Mononuclear cell (primary cell): ENCODE results near the gene ILKAP. TPM values are rescaled to one million over a fixed set of nuclear protein-coding genes. Genes with fewer than 3 reads are reported as not detected.
"Not testable (repeated sequence)": the region's sequence is repeated elsewhere in the genome, so short reads cannot be mapped to it uniquely, and the experiment has no call there.

Experiments used
- H3K27me3 ChIP-seq: 2 replicates; pipeline ENCODE4 v1.6.0; 2011; ENCODE audit warnings: low read length, control low read depth; ENCODE audit not compliant: insufficient read depth
- H3K4me1 ChIP-seq: 2 replicates; pipeline ENCODE4 v1.5.1; 2011; ENCODE audit warnings: mild to moderate bottlenecking, low read length, control low read depth; ENCODE audit not compliant: insufficient read depth
- H3K4me3 ChIP-seq: 2 replicates; pipeline ENCODE4 v1.5.1; 2011; ENCODE audit warnings: mild to moderate bottlenecking, low read length, moderate library complexity
- H3K9me3 ChIP-seq: 2 replicates; pipeline ENCODE4 v1.5.1; 2011; ENCODE audit warnings: low read depth, mild to moderate bottlenecking, control low read depth, low read length
- total RNA-seq: library from RNA; depleted of rRNA; stranded (reverse); fragments of >200 nt; gene quantifications from one replicate; pipeline ENCODE4 v1.2.3, GENCODE V29; 2012

Gene ILKAP
- total RNA-seq, 1 donor, result 66.5 TPM

GRCh38 chr2:238183821-238184220 lies 19.7 kb downstream of the ILKAP start:
- Histone ChIP-seq H3K27me3 (no peaks in the 10 kb centered on the region), H3K9me3 (no peaks in the 10 kb centered on the region), H3K4me3 (no peak overlapping the region), H3K4me1 (no peaks in the 10 kb centered on the region)

DNA sequence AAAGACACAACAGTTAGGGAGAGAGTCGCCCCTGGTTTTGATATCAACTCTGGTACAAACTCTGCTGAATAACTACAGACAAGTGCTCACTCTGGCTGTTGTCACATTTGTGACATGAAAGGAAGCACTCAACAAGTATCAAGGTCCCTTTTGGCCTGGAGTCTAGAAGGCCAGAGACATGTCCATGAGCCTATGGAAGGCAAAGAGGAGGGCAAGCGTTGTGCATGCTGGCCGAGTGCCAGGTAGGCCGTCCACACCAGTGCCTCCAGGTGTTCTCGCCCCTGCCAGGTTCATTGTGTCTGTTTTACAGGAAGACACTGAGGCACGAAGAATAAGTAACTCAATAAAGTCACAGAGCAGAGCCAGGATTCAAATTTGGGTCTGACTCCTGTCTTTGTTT lies 21.1 kb downstream of the ILKAP start:
- Histone ChIP-seq H3K4me3 (no peak overlapping the region), H3K9me3 (no peaks in the 10 kb centered on the region), H3K4me1 (no peaks in the 10 kb centered on the region), H3K27me3 (no peaks in the 10 kb centered on the region)

- no peak overlapping the region for H3K4me3 ChIP-seq
- no peaks in the 10 kb centered on the region for H3K4me1 ChIP-seq
Observed at GRCh38 chr2:238180554-238180953, 22.9 kb downstream of the ILKAP start.

DNA sequence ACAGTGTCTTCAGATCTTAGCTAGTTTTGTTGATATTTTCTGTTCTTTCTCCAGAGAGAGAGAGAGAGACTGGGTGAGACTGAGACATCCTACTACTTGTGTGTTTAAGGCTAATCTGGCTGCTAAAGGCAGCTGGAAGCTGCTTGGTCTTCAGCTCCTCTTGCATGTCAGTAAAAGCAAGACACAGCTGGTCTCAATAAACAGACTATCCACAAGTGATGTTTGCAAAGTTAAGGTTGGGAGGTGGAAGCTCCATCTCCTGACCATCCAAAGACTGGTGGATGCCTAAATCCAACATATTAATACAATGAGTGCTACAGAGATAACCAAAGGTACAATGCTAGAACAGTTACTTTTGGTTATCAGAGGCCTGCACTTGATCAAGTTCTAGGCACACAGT lies 26.9 kb downstream of the ILKAP start:
- H3K4me3 ChIP-seq, result no peak overlapping the region
- H3K27me3 ChIP-seq, result no peaks in the 10 kb centered on the region
- H3K4me1 ChIP-seq, result no peaks in the 10 kb centered on the region
- H3K9me3 ChIP-seq, result no peaks in the 10 kb centered on the region

More at GRCh38 chr2:238180554-238180953, 22.9 kb downstream of the ILKAP start:
- Histone ChIP-seq H3K9me3 (no peaks in the 10 kb centered on the region), H3K27me3 (no peaks in the 10 kb centered on the region)

- no peak overlapping the region for H3K4me3 ChIP-seq
- H3K4me1 ChIP-seq, result no peaks in the 10 kb centered on the region
- no peaks in the 10 kb centered on the region for H3K9me3 ChIP-seq
- no peaks in the 10 kb centered on the region for H3K27me3 ChIP-seq
Observed at GRCh38 chr2:238174701-238175100, 28.8 kb downstream of the ILKAP start.

GRCh38 chr2:238174291-238174690 lies 29.2 kb downstream of the ILKAP start:
- Histone ChIP-seq H3K4me3 (no peak overlapping the region), H3K27me3 (no peaks in the 10 kb centered on the region), H3K4me1 (no peaks in the 10 kb centered on the region), H3K9me3 (no peaks in the 10 kb centered on the region)

GRCh38 chr2:238173692-238174091 lies 29.8 kb downstream of the ILKAP start:
- Histone ChIP-seq H3K9me3 (no peaks in the 10 kb centered on the region), H3K4me3 (no peak overlapping the region), H3K4me1 (no peaks in the 10 kb centered on the region), H3K27me3 (no peaks in the 10 kb centered on the region)

GRCh38 chr2:238172439-238172838 lies 31.1 kb downstream of the ILKAP start:
- Histone ChIP-seq H3K9me3 (no peaks in the 10 kb centered on the region), H3K27me3 (no peaks in the 10 kb centered on the region), H3K4me1 (no peaks in the 10 kb centered on the region), H3K4me3 (no peak overlapping the region)

DNA sequence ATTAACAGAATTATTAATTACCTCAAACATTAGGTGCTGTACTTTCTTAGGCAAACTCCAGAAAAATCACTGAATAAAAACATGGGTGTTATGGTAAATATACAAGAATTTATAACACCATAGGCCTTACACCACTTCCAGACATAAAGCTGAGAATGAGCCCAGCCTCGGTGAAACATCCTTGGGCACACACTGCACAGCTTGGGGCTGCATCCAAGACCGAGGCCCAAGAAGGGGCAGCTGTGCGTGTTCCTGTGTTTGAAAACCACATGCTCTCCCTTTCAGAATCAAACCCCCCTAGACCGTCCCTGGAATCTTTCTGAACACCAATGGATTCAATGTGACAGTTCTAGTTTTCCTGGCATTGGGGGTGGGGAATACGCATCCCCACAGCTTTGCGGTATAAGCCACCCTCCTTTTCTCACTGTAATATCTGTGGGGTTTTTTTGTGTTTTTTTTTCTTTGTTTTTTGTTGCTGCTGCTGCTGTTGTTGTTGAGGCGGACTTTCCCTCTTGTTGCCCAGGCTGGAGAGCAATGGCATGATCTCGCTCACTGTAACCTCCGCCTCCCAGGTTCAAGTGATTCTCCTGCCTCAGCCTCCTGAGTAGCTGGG lies 31.8 kb downstream of the ILKAP start:
- Histone ChIP-seq H3K4me3 (no peak overlapping the region), H3K9me3 (no peaks in the 10 kb centered on the region), H3K4me1 (no peaks in the 10 kb centered on the region), H3K27me3 (no peaks in the 10 kb centered on the region)

DNA sequence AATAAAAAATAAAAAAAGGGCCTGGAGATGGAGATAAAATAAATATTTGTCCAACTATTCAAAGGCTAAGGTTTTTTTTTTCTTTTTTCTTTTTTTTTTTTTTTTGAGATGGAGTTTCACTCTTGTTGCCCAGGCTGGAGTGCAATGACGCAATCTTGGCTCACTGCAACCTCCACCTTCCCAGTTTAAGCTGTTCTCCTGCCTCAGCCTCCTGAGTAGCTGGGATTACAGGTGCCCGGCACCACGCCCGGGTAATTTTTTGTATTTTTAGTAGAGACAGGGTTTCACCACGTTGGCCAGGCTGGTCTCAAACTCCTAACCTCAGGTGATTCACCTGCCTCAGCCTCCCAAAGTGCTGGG lies 32.4 kb downstream of the ILKAP start:
- H3K27me3 ChIP-seq, H3K9me3 ChIP-seq, H3K4me3 ChIP-seq, H3K4me1 ChIP-seq: not testable (repeated sequence)

GRCh38 chr2:238170386-238171071 lies 33.0 kb downstream of the ILKAP start:
- Histone ChIP-seq H3K4me1 (no peaks in the 10 kb centered on the region), H3K4me3 (no peak overlapping the region), H3K9me3 (no peaks in the 10 kb centered on the region), H3K27me3 (no peaks in the 10 kb centered on the region)

- Histone ChIP-seq H3K27me3 (peaks cover 3% of the 10 kb centered on the region), H3K4me1 (no peaks in the 10 kb centered on the region), H3K9me3 (no peaks in the 10 kb centered on the region), H3K4me3 (no peak overlapping the region)
Observed at GRCh38 chr2:238169708-238170251, 33.7 kb downstream of the ILKAP start.

DNA sequence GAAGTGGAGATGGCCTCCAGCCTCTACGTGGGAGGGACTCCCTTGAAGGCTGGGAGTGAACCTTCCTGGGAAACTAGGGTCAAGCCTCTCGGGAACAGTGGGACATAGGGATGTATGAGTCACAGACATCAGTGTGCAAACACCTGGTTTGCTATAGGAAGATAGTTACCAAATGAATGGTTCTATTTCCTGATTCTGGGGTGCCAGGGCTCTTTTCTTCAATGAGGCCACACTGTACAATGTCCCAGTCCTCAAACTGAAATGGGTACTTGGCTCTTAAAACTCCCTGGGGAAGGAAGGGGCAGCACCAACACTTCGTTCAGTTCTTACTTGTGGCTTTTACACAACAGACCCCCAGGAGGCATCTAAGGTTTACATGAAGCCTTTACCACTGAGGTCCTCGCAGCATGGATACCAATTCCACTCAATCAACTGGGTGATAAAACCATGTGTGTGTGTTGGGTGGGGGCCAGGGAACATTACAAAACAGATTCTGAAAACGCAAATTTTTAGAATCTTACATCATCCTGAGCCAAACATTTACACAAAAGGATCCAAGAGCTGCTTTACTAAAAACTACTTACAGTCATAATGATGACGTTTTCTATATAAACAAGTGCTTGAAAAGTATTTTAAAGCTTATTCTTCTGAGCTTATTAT lies 34.3 kb downstream of the ILKAP start:
- Histone ChIP-seq H3K4me1 (no peaks in the 10 kb centered on the region), H3K4me3 (no peak overlapping the region), H3K9me3 (no peaks in the 10 kb centered on the region), H3K27me3 (peaks cover 3% of the 10 kb centered on the region)

- H3K27me3 ChIP-seq, result peaks cover 3% of the 10 kb centered on the region
- H3K4me1 ChIP-seq, result no peaks in the 10 kb centered on the region
- H3K4me3 ChIP-seq, result no peak overlapping the region
- H3K9me3 ChIP-seq, result no peaks in the 10 kb centered on the region
Observed at GRCh38 chr2:238168196-238169047, 35.1 kb downstream of the ILKAP start.

- no peaks in the 10 kb centered on the region for H3K9me3 ChIP-seq
- no peak overlapping the region for H3K4me3 ChIP-seq
- H3K4me1 ChIP-seq, result no peaks in the 10 kb centered on the region
- H3K27me3 ChIP-seq, result peaks cover 3% of the 10 kb centered on the region
Observed at GRCh38 chr2:238167761-238168160, 35.7 kb downstream of the ILKAP start.
